Astrocyte (in vitro differentiated cells and primary cell): ENCODE data around the gene FBXW2.

Source experiments
- EZH2 ChIP-seq: IDR thresholded peaks from 2 replicates; pipeline ENCODE4 v1.6.1; 2012; ENCODE audit warnings: mild to moderate bottlenecking, low read length, inconsistent platforms; ENCODE audit not compliant: insufficient read depth
- TF ChIP-seq, protein P1 (sequence below): IDR thresholded peaks from 2 replicates; pipeline ENCODE4 v1.5.1; 2011; ENCODE audit warnings: low read depth, mild to moderate bottlenecking, inconsistent platforms, low read length, moderate library complexity; ENCODE audit not compliant: insufficient read depth

DNA sequence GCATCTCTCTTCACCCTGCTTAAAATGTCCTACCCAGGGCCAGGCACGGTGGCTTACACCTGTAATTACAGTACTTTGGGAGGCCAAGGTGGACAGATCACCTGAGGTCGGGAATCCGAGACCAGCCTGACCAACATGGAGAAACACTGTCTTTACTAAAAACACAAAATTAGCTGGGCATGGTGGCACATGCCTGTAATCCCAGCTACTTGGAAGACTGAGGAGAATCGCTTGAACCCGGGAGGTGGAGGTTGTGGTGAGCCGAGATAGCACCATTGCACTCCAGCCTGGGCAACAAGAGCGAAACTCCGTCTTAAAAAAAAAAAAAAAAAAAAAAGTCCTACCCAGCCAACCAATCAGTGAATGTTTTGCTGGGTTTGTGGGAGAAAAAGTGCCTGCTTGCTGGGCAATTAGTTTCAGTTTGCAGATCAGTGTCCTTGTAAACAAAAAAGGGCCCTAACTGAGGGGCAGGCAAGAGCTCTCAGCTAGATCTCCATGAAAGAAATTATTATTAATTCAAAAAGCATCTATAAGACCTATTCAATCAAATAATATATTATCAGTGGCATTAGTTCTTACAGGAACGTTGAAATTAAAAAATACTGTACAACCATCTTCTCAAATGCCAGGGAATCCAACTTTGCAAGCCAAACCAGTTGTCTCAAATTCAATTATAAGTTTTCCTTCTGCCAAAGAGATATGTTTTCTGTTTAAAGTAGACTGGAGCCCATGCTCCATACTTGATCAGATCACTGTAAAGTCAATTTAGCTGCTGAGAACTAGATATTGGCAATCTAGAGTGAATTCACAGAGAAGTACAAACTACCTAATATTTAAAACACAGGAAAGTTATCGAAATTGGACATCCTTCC, 82.9 kb downstream of the FBXW2 start:
- TF ChIP-seq, protein P1, sequence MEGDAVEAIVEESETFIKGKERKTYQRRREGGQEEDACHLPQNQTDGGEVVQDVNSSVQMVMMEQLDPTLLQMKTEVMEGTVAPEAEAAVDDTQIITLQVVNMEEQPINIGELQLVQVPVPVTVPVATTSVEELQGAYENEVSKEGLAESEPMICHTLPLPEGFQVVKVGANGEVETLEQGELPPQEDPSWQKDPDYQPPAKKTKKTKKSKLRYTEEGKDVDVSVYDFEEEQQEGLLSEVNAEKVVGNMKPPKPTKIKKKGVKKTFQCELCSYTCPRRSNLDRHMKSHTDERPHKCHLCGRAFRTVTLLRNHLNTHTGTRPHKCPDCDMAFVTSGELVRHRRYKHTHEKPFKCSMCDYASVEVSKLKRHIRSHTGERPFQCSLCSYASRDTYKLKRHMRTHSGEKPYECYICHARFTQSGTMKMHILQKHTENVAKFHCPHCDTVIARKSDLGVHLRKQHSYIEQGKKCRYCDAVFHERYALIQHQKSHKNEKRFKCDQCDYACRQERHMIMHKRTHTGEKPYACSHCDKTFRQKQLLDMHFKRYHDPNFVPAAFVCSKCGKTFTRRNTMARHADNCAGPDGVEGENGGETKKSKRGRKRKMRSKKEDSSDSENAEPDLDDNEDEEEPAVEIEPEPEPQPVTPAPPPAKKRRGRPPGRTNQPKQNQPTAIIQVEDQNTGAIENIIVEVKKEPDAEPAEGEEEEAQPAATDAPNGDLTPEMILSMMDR: no peak
- TF ChIP-seq EZH2: no peak
